GM19328 (cell line): ENCODE measurements around the gene ETV4.
A peak's percentile ranks its signal among the peaks of the same experiment; 100 is the strongest.
"Not testable (repeated sequence)": the region's sequence is repeated elsewhere in the genome, so short reads cannot be mapped to it uniquely, and the experiment has no call there.

Source experiments
- ATAC-seq: cut with Tn5 transposase; IDR thresholded peaks from one replicate; pipeline ENCODE4 v1.9.1; 2021; ENCODE audit warnings: mild to moderate bottlenecking, moderate library complexity; ENCODE audit not compliant: unreplicated experiment

The ETV4 gene

DNA sequence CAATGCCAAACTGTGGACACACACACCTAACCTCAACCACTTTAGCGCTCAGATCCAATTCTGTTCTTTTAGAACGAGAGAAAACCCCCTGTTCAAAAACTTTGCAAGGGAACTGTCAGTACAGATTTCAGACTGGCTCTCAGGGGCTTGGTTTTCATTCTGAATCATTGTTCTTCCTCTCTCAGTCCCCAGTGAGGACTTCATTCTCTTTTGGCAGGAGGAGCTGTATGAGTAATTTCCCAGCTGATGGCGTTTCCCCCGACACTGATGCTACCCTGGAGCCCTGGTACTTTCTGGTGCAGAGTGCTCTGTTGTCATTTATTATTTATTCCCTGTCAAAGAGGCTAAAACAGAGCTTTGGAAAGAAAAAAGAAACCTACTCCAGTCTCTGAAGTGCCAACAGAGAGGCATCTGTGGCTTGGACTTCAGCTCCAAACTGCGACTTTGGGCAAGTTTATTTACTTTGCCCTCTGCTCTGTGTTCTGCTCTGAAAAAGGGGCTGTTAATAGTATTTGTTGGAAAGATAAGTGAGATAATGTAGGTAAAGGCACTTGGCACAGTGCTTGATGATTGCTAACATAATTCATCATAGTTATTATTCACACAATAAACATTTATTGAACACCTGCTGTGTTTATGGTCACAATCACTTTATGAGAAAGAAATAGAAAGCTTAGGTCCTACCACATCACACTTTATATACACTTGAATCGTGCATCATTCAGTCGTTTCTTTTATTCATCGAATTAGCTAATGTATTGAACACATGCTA is 28.3 kb downstream of the ETV4 start:
- no peak for ATAC-seq

DNA sequence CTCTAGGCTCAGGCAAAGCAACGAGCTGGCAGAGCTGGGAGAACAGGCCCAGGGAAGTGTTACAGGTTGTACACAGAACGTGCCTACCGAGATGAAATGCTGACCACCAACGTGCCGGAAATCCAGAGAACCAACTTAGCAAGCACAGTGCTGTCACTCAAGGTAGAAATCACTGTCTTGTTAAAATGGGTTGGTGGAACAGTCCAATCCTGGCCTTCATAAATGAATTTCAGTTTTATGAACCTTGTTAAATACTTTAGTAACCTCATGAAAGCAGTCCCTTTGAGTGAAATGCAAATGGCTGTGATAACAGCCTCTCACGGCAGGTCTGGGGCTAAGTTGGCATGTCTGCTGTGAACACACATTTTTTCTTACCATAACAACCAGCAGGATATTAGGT is 29.0 kb downstream of the ETV4 start:
- ATAC-seq: no peak

DNA sequence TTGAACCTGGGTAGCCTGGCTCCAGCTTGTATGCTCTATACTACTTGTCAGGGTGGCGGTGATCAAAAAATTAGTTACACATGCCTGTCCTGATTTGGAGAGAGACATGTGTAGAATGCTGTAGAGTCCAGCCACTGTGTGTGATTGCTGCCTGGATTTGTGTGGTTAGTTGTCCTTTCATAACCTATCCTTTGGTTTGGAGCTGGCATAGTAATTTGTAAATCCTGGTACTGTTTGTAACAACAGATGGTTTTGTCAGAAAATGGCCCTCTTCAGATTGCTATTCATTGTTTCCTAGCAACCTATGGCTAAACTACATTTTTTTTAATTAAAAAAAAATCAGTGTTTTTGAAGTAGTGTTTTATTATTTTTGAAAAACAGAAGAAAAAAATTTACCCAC is 30.5 kb downstream of the ETV4 start:
- ATAC-seq: no peak

DNA sequence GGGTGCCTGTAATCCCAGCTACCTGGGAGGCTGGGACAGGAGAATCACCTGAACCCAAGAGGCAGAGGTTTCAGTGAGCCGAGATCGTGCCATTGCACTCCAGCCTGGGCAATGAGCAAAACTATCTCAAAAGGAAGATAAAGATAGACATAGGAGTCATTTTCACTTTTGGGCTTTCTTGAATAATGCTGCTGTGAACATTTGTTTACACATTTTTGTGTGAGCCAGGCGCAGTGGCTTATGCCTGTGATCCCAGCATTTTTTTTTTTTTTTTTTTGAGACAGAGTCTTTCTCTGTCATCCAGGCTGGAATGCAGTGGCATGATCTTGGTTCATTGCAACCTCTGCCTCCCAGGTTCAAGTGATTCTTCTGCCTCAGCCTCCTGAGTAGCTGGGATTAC is 34.9 kb downstream of the ETV4 start:
- ATAC-seq: not testable (repeated sequence)

DNA sequence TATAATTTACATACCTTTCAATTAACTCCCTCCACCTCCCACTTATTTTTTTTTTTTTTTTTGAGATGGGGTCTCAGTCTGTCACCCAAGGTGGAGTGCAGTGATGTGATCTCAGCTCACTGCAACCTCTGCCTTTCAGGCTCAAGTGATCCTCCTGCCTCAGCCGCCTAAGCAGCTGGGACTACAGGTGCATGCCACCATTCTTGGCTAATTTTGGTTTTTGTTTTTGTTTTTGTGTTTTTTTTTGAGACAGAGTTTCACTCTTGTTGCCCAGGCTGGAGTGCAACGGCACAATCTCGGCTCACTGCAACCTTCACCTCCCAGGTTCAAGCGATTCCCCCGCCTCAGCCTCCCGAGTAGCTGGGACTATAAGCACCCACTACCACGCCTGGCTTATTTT is 36.7 kb downstream of the ETV4 start:
- ATAC-seq: not testable (repeated sequence)

DNA sequence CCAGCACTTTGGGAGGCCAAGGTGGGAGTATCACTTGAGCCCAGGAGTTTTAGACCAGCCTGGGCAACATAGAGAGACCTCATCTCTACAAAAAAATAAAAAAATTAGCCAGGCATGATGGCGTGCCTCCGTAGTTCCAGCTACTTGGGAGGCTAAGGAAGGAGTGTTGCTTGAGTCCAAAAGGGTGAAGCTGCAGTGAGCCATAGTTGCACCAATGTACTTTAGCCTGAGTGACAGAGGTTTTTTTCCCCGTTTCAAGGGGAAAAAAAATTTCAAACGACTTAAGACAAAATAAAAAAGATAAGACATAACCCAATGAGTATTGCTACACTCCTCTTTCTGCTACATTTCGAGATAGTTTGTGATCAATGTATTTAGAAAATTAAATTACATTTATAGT is 55.5 kb downstream of the ETV4 start:
- no peak for ATAC-seq

DNA sequence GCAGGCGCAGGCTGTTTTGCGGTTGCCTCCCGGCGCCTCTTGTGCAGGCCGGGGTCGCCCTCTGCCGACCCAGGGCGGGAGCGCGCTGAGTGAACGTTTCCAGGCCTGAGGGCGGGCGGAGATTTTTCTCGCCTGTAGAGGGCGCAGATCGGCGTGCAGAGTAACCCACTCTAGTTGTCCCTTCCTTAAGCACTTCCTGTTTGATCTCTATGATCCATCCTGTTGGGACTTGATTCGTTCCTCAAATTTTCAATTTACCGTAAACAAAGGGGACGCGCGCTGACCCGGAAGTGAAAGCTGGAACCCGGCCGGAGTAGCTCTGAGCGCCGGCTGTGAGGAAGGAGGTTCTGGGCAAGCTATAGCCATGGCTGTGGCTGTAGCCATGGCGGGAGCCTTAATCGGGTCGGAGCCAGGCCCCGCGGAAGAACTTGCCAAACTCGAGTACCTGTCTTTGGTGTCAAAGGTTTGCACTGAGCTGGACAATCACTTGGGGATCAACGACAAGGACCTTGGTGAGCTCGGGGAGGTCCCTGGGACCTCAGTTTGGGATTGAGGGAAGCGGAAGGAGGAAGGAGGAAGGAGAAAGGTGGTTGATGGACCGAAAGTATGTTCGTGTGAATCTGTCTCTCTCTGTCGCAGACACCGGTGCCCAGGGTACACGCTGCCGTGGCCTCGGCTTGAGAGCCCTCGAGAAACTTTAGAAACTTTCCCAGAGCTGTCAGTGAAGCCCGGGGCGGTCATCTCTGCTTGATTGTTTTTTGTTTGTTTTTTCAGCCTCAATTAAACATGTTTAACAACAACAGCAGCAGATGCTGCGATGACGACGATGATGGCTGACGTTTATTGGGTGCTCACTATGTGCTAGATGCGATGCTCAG is 62.2 kb downstream of the ETV4 start, which contains the start of gene DHX8:
Gene DHX8, plus strand, starts transcription at position 302 of the 878 bp plus-strand sequence. Its CDS starts 63 bp downstream, at position 365.
- ATAC-seq: peak; percentile 93

DNA sequence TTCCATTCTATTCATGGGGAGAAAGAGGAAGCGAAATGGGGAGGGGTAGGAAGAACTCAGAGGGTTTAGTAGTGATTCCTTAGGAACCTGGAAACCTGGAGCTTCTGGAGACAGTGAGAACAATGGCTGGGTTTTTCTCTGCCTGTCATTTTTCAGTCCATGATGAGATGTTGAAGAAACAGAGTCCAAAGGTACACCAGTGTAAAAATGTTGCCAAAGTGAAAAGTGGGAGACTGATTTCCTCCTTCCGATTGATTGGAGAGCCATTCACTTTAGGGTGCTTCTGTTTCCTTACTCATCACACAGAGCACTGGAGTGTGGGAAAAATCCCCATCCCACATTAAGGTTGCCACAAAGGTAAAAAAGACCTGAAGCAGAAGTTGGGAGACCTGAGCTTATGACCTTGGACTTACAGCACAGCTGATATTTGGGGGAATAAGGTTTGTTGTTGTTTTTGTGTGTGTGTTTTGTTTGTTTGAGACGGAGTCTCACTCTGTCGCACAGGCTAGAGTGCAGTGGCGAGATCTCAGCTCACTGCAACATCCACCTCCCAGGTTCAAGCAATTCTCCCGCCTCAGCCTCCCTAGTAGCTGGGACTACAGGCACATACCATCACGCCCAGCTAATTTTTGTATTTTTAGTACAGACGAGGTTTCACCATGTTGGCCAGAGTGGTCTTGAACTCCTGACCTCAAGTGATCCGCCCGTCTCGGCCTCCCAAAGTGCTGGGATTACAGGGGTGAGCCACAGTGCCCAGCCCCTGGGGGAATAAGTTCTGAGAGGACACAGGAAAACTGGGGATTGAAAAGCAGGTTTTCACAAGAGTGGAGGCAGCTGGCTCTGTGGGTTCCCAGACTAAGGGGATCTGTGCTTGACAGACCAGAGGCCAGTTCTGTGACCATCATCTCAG is 63.8 kb downstream of the ETV4 start:
- no peak for ATAC-seq

DNA sequence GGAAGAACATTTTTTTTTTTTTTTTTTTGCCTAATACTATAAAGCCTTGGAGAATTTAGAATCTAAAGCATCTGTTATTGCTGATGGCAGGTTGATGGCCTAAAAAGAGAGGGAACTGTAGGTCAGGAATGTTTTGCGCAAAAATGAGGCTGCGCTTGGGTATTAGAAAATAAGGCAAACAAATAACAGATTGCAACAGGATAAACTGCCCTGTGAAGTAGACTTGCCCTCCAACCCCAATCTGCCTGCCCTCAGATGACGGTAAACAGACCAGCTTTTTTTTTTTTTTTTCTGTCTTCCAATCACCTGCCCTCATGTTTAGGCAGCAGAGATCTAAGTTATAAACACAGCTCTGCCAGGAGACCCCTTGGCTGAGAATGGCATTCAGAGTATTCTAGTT is 66.2 kb downstream of the ETV4 start:
- ATAC-seq: no peak
